ENCODE results near the gene ICE2.

ICE2 gene, protein sequence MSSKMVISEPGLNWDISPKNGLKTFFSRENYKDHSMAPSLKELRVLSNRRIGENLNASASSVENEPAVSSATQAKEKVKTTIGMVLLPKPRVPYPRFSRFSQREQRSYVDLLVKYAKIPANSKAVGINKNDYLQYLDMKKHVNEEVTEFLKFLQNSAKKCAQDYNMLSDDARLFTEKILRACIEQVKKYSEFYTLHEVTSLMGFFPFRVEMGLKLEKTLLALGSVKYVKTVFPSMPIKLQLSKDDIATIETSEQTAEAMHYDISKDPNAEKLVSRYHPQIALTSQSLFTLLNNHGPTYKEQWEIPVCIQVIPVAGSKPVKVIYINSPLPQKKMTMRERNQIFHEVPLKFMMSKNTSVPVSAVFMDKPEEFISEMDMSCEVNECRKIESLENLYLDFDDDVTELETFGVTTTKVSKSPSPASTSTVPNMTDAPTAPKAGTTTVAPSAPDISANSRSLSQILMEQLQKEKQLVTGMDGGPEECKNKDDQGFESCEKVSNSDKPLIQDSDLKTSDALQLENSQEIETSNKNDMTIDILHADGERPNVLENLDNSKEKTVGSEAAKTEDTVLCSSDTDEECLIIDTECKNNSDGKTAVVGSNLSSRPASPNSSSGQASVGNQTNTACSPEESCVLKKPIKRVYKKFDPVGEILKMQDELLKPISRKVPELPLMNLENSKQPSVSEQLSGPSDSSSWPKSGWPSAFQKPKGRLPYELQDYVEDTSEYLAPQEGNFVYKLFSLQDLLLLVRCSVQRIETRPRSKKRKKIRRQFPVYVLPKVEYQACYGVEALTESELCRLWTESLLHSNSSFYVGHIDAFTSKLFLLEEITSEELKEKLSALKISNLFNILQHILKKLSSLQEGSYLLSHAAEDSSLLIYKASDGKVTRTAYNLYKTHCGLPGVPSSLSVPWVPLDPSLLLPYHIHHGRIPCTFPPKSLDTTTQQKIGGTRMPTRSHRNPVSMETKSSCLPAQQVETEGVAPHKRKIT

DNA sequence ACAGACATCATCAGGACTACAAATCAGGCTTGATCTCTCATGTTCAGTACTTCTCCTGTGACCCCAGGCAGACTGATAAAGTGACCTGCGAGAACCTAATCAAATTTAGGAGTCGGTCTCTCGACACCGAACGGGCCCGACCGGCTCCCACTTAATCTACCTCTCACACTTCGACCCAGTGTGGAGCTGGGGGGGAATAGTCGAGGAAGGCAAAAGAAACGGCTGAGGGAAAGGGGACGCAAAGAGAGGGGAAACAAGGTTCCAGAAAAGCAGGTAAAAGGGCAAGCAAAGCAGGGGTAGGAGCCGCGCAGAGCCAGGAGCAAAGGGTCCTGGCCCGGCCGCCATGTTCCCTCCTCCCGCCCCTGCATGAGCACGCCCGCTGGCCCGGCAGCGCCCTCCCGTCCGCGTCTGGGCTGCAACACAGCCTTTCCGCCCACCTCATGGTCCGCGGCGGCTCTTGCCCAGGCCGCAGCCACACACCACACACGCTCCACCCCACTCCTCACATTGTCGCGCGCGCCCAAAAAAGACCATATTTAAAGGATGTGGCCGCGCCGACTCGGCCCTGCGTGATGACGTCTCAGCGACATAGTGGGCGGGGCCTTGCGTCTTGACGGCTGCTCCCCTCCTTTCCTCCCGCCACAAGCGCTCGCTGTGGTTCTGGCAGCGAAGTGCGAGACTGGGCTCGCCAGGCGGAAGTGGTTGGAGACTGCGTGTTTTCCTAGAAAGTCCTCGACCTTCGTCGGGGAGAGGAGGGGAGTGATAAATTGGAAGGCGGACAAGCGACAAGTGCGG is at the start of gene ICE2:
TSS of gene ICE2 (minus strand) at position 577 of the 795 bp plus-strand sequence. CDS start 1,165 bp downstream, outside the sequence.
- DNase-seq (ENCODE audit: low spot score) (peak; percentile 98), FAIRE-seq (peak; percentile 95)

DNA sequence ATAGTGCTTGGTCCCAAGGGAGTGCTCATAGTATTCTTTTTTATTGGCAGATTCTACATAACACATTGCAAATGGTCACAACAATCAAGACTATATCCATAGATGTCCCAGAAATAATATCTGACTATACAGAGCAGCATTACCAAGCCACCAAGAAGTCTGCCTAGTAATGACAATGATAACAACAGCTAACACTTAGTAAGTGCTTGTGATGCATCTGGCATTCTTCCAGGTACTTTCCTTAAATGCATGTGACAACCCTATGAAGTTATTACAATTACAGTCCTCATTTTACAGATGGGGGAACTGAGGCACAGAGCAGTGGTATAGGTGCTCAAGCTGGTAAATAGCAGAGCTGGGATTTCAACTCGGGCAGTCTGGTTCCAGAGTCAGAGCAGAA is 49.6 kb upstream of the ICE2 start:
- no peak for FAIRE-seq
- no peak for DNase-seq (ENCODE audit: low spot score)

- FAIRE-seq, result no peak
- DNase-seq (ENCODE audit: low spot score), result no peak
Observed at GRCh38 chr15:60527456-60527855, 48.5 kb upstream of the ICE2 start.

DNA sequence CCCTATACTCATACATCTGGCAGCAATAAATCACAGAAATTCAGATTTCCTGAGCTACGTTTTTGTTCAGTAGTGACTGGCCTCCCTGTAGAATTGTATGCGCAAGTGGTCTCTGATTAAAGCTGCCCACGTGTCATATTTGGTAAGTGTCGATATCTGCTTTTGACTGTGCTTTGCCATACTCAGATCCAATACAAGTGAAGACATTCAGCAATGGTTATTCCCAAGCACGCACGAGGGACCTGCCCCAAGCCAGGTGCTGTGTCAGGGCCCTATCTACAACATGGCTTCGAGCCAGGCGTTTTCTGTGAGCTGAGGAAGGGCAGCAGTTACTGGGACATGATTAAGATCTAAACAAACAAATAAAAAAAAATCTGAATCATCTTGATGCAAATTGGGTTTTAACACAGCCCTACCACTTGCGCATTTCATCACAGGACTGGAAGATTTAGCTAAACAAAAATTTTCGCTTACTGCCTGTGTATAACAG is 47.2 kb upstream of the ICE2 start:
- DNase-seq (ENCODE audit: low spot score) (no peak), FAIRE-seq (no peak)

DNA sequence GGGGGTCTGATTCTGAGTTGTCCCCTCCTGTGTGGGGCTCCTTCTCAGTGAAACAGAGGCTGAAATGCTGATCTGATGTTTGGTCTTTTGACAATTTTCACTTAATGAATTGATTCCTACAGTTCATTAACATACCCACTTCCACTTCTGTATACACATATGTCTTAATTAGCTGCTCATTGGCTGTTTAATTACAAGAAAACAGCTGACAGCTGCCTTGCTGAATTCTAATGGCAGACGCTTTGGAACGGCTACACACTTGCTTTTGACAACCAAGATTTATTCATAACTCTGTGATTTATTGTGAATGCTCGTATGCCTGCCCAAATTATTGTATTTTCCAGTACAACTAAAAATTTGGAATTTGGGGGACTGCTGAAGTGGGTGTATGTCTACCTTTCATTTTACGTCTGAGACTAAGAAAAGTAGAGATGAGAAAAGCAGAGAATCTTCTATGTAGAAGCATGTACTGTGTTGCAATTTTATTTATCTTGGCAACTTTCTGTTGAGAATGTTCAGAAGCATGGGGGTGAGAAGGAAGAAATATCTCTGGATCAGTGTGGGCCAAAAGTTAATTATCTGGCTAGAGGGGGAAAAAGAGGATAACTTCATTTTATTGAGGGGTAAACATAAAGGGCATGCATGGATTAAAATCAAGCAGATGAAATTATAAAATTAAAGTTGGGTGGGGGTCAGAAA is 46.5 kb upstream of the ICE2 start:
- DNase-seq (ENCODE audit: low spot score), result no peak
- FAIRE-seq, result no peak

- peak; percentile 20 for DNase-seq (ENCODE audit: low spot score)
- no peak for FAIRE-seq
Observed at GRCh38 chr15:60523056-60523455, 44.1 kb upstream of the ICE2 start.

- peak; percentile 69 for DNase-seq (ENCODE audit: low spot score)
- peak; percentile 35 for FAIRE-seq
Observed at GRCh38 chr15:60520825-60521368, 42.0 kb upstream of the ICE2 start.

DNA sequence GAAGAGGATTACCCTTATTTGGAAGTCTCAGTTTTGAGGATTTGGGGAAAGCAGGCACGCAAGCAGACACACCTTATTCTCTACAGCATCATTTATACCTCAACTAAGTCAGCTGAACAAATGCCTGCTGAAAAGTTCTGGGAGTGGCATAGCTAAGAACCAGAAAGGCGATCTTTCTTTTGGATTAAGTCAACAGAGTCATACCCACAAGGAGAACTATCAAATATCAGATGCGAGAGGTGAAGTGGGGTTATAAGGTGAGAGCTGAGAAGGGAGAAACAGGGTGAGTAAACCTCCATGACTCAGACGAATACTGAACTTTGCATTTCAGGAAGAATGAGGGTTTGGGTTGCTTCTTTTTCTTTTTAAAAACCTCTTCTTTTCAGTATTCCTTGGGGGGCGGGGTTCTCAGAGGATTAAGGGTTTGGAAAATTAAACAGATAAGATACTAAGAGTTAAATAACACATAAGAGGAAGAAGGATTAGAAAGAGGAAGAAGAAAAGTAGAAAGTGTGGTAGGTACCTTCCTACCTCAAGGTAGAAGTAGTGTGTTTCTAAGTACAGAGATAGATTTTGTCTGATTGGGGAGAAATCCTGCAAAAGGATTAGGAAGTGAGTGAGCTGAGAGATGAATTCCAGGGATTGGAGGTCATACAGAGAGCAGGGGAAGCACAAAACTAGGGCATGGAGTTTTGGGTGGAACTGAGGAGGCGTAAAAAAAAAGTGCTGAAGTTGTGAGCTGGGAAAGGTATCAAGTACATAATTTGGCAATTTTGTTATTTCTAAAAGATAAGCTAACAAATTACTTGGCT is 41.3 kb upstream of the ICE2 start:
- DNase-seq (ENCODE audit: low spot score) (peak; percentile 50), FAIRE-seq (peak; percentile 74)

- no peak for DNase-seq (ENCODE audit: low spot score)
- FAIRE-seq, result no peak
Observed at GRCh38 chr15:60519218-60519617, 40.3 kb upstream of the ICE2 start.

GRCh38 chr15:60518511-60518910 is 39.6 kb upstream of the ICE2 start:
- FAIRE-seq, result no peak

DNA sequence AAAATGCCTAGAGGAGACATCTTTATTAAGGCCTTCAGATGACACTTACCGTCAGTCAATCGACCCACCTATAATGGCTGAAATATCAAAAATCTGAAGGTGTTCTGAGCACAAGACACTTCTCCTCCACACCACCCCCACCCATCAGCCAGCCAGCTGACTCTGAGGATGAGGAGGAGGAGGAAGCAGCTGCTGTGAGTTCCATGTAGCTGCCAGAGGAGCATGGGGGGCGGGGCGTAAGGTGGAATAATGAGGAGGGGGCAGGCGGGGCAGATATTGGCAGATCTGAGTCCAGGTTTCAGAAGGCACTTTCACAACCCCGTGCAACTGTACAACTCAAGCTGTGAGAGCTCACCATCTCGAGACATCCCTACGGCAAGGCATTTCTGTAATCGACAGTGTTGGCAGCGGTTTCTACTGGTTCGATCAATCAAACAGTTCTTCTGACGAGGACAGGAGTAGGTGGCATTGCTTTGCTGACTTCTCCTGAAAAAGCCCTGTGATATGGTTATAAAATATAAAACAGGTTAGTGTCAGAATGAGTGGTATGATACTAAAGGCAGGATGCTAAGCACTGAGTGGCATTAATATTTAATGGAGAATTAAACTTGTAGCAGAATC is 35.4 kb upstream of the ICE2 start:
- no peak for FAIRE-seq
- no peak for DNase-seq (ENCODE audit: low spot score)

More at GRCh38 chr15:60518511-60518910, 39.6 kb upstream of the ICE2 start:
- no peak for DNase-seq (ENCODE audit: low spot score)

GRCh38 chr15:60513676-60514075 is 34.7 kb upstream of the ICE2 start:
- FAIRE-seq (peak; percentile 66), DNase-seq (ENCODE audit: low spot score) (no peak)

DNA sequence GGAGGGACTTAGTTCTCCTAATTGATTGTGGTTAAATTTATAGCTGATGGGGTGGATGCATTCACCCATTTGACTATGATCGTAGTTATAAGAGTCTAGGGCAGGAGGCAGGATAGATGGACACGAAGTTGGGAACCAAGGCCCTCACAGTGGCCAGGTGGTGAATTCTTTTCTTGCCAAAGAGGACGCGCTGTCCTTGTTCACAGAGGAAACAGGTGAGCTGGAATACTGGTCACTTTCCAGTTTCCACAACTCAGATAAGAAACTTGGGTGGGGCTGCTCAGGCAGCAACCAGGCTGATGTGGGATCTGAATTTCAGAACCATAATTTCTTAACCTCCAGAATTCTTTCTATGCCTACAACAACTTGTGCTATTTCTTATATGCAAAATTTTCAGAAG is 34.0 kb upstream of the ICE2 start:
- DNase-seq (ENCODE audit: low spot score) (no peak), FAIRE-seq (no peak)

GRCh38 chr15:60511351-60512031 is 32.5 kb upstream of the ICE2 start:
- no peak for FAIRE-seq

GRCh38 chr15:60510006-60510405 is 31.1 kb upstream of the ICE2 start:
- no peak for FAIRE-seq
- no peak for DNase-seq (ENCODE audit: low spot score)

More at GRCh38 chr15:60511351-60512031, 32.5 kb upstream of the ICE2 start:
- no peak for DNase-seq (ENCODE audit: low spot score)

GRCh38 chr15:60509470-60509869 is 30.5 kb upstream of the ICE2 start:
- no peak for DNase-seq (ENCODE audit: low spot score)
- FAIRE-seq, result no peak

- DNase-seq (ENCODE audit: low spot score) (no peak), FAIRE-seq (no peak)
Observed at GRCh38 chr15:60508442-60508841, 29.5 kb upstream of the ICE2 start.

All from urothelium cell line (cell line).